ENCODE measurements around the gene SLC66A3.

The SLC66A3 gene

GRCh38 chr2:11224887-11225286, 69.6 kb downstream of the SLC66A3 start:
- no peak for TF ChIP-seq FOXM1 (IDR thresholded peaks at IDR 0.05; ENCODE audit: borderline replicate concordance, low read depth)
- TF ChIP-seq ZBTB7A (IDR thresholded peaks at IDR 0.05; ENCODE audit: low read depth), result no peak
- TF ChIP-seq RAD21 (IDR thresholded peaks at IDR 0.05; ENCODE audit: low read depth), result no peak
- no peak for TF ChIP-seq TAF1 (IDR thresholded peaks at IDR 0.05; ENCODE audit: low read depth)
- no peak for TF ChIP-seq USF1 (IDR thresholded peaks at IDR 0.05)
- no peak for TF ChIP-seq TEAD4 (IDR thresholded peaks at IDR 0.05)
- no peak for TF ChIP-seq MAX (IDR thresholded peaks at IDR 0.05)
- TF ChIP-seq REST (IDR thresholded peaks at IDR 0.05; ENCODE audit: low read depth), result no peak
- TF ChIP-seq CEBPB (IDR thresholded peaks at IDR 0.05), result no peak
- TF ChIP-seq NFIC (IDR thresholded peaks at IDR 0.05), result no peak

- no peak for TF ChIP-seq CEBPB (IDR thresholded peaks at IDR 0.05)
- no peak for TF ChIP-seq CREB1 (IDR thresholded peaks at IDR 0.05; ENCODE audit: low read depth)
- no peak for TF ChIP-seq MAX (IDR thresholded peaks at IDR 0.05)
- TF ChIP-seq ZBTB7A (IDR thresholded peaks at IDR 0.05; ENCODE audit: low read depth), result no peak
- TF ChIP-seq TEAD4 (IDR thresholded peaks at IDR 0.05), result no peak
- no peak for TF ChIP-seq NFIC (IDR thresholded peaks at IDR 0.05)
- no peak for TF ChIP-seq USF1 (IDR thresholded peaks at IDR 0.05)
- TF ChIP-seq RAD21 (IDR thresholded peaks at IDR 0.05; ENCODE audit: low read depth), result no peak
- TF ChIP-seq YY1 (IDR thresholded peaks at IDR 0.05; ENCODE audit: low read depth), result no peak
- TF ChIP-seq EGR1 (IDR thresholded peaks at IDR 0.05), result no peak
- TF ChIP-seq REST (IDR thresholded peaks at IDR 0.05; ENCODE audit: low read depth), result no peak
Measured at GRCh38 chr2:11227595-11227994, 72.3 kb downstream of the SLC66A3 start.

Measured in Ishikawa (cell line).